Measurements from ENCODE around the gene IQSEC3.
"Not testable (repeated sequence)": the region's sequence is repeated elsewhere in the genome, so short reads cannot be mapped to it uniquely, and the experiment has no call there.

IQSEC3 gene

GRCh38 chr12:184811-185575, 118.4 kb downstream of the IQSEC3 start:
- DNase-seq, result no peak

GRCh38 chr12:185576-185955, 119.0 kb downstream of the IQSEC3 start:
- no peak for DNase-seq

GRCh38 chr12:186006-186625, 119.5 kb downstream of the IQSEC3 start:
- no peak for DNase-seq

GRCh38 chr12:187986-188909, 121.7 kb downstream of the IQSEC3 start:
- not testable (repeated sequence) for DNase-seq

GRCh38 chr12:188910-189621, 122.5 kb downstream of the IQSEC3 start:
- no peak for DNase-seq

- no peak for DNase-seq
Observed at GRCh38 chr12:189622-189962, 123.0 kb downstream of the IQSEC3 start.

- no peak for DNase-seq
Observed at GRCh38 chr12:190881-191280, 124.3 kb downstream of the IQSEC3 start.

GRCh38 chr12:191541-191940, 125.0 kb downstream of the IQSEC3 start:
- DNase-seq, result no peak

GRCh38 chr12:193261-193660, 126.7 kb downstream of the IQSEC3 start:
- no peak for DNase-seq

- DNase-seq, result no peak
Observed at GRCh38 chr12:194276-194675, 127.7 kb downstream of the IQSEC3 start.

GRCh38 chr12:195156-195555, 128.6 kb downstream of the IQSEC3 start:
- DNase-seq, result no peak

- DNase-seq, result no peak
Observed at GRCh38 chr12:195951-196350, 129.4 kb downstream of the IQSEC3 start.

- no peak for DNase-seq
Observed at GRCh38 chr12:196436-196835, 129.9 kb downstream of the IQSEC3 start.

- no peak for DNase-seq
Observed at GRCh38 chr12:197347-197746, 130.8 kb downstream of the IQSEC3 start.

GRCh38 chr12:197911-198695, 131.5 kb downstream of the IQSEC3 start:
- no peak for DNase-seq

GRCh38 chr12:198705-199104, 132.1 kb downstream of the IQSEC3 start:
- no peak for DNase-seq

GRCh38 chr12:201361-201760, 134.8 kb downstream of the IQSEC3 start:
- DNase-seq, result no peak

GRCh38 chr12:202081-202731, 135.6 kb downstream of the IQSEC3 start:
- DNase-seq, result no peak

- no peak for DNase-seq
Observed at GRCh38 chr12:203074-203461, 136.5 kb downstream of the IQSEC3 start.

GRCh38 chr12:203462-204260, 137.1 kb downstream of the IQSEC3 start:
- no peak for DNase-seq

GRCh38 chr12:204261-204678, 137.7 kb downstream of the IQSEC3 start:
- no peak for DNase-seq
